Cortex of kidney (tissue), 1 donor: ENCODE measurements around the gene FGF7.
"Not testable (repeated sequence)": the region's sequence is repeated elsewhere in the genome, so short reads cannot be mapped to it uniquely, and the experiment has no call there.

ENCODE experiments used
- DNase-seq: peaks from one replicate; lab custom pipeline; 2025; lab: John Stamatoyannopoulos, UW

Gene FGF7

GRCh38 chr15:49494842-49495241 is 71.8 kb downstream of the FGF7 start:
- no peak for DNase-seq

- no peak for DNase-seq
These were observed 73.1 kb downstream of the FGF7 start for GRCh38 chr15:49495993-49496753.

DNA sequence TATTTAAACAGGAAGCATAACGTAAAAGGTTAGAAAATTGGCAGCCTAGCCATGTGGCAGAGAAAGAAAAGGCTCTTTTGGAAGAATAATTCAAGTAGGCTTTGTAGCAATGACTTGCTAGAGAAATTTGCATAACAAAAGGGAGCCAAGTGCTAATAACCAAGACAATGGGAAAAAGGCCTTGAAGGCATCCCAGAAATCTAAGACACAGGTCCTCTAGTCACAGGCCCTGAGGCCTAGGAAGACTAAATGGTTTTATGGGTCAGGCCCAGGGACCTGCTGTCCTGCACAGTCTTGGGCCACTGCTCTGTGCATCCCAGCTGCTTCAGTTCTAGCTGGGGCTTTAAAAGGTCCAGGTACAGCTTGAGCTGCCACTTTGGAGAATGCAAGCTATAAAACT is 78.5 kb downstream of the FGF7 start:
- no peak for DNase-seq

GRCh38 chr15:49506341-49506740 is 83.3 kb downstream of the FGF7 start:
- no peak for DNase-seq

DNA sequence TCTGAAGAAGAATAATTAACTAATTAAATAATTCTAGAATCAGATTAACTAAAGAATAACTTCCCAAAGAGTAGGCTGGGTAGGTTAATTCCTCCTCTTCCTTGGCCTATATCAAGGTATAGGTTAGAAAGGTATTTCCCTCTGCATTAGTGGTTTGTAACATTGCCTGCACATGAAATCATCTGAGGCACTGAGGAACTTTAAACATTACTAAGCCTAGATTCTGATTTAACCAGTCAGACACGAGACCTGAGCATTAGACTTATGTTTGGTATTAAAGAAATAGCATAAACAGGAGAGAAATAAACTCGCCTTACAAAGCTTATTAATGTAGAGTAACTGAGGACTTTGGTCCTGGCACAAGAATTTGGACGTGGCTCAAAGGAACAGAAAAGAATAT is 84.2 kb downstream of the FGF7 start:
- DNase-seq, result no peak

DNA sequence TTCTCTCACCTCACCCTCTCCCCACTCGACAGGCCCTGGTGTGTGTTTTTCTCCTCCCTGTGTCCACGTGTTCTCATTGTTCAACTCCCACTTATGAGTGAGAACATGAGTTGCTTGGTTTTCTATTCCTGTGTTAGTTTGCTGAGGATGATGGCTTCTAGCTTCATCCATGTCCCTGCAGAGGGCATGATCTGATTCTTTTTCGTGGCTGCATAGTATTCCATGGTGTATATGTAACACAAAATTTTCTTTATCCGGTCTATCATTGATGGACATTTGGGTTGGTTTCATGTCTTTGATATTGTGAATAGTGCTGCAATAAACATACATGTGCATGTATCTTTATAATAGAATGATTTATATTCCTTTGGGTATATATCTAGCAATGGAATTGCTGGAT is 89.7 kb downstream of the FGF7 start:
- DNase-seq, result not testable (repeated sequence)

DNA sequence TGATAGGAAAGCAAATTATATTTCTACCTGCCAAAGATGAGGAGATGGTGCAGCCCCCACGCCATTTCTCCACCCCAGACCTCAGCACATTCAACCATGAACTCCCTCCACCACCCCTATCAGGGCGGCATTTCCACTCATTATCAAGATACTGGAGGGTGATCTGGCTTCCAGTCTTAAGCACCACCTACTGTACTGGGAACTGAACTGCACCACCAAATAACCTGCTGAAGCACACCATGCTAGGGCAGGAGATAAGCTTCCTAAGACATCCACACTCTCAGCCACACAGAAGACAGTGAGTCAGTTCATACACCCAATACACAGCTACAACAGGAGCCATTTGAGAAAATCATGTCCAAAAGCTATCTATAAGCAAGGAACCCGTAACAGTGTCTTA is 98.8 kb downstream of the FGF7 start:
- no peak for DNase-seq

GRCh38 chr15:49528289-49528688 is 105.2 kb downstream of the FGF7 start:
- no peak for DNase-seq

DNA sequence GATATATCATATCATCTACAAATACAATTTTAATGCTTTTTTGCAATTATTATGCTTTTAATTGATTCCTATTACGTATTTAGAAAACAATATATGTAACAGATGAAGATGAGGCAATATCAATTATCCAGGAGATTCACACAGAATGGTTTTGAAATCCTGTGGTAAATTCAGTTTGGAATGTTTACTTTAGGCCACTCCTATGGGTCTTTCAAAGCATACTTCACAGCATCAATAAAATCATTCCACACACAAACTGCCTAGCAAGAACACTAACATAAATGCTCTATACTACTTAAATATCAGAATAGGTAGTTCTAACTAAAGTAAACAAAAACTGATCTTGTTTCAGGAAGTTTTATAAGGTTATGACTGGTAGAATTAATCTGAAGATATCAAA is 107.0 kb downstream of the FGF7 start:
- DNase-seq, result no peak
